Esophagus mucosa (tissue), 1 donor: ENCODE results near the gene HOXB1. TPM values are rescaled to one million over a fixed set of nuclear protein-coding genes. Genes with fewer than 3 reads are reported as not detected.
A peak's percentile ranks its signal among the peaks of the same experiment; 100 is the strongest.

Experiments used
- ATAC-seq: fragments of 200-7000 bp; cut with Tn5 transposase; one replicate; pipeline ENCODE4 v1.9.1; 2020
- total RNA-seq: library from RNA; stranded (reverse); gene quantifications from one replicate; pipeline ENCODE4 v1.2.4, GENCODE V29; 2023
- donor health status: DM: yes; HTN: yes; CAD: no.

The HOXB1 gene
- total RNA-seq, 1 donor from 2014 or later = 0.24 TPM

- ATAC-seq = no peak
These were observed 37.0 kb upstream of the HOXB1 start for GRCh38 chr17:48567646-48568354.

- no peak for ATAC-seq
These were observed 36.4 kb upstream of the HOXB1 start for GRCh38 chr17:48567209-48567608.

GRCh38 chr17:48566717-48567116 is 35.9 kb upstream of the HOXB1 start:
- no peak for ATAC-seq

DNA sequence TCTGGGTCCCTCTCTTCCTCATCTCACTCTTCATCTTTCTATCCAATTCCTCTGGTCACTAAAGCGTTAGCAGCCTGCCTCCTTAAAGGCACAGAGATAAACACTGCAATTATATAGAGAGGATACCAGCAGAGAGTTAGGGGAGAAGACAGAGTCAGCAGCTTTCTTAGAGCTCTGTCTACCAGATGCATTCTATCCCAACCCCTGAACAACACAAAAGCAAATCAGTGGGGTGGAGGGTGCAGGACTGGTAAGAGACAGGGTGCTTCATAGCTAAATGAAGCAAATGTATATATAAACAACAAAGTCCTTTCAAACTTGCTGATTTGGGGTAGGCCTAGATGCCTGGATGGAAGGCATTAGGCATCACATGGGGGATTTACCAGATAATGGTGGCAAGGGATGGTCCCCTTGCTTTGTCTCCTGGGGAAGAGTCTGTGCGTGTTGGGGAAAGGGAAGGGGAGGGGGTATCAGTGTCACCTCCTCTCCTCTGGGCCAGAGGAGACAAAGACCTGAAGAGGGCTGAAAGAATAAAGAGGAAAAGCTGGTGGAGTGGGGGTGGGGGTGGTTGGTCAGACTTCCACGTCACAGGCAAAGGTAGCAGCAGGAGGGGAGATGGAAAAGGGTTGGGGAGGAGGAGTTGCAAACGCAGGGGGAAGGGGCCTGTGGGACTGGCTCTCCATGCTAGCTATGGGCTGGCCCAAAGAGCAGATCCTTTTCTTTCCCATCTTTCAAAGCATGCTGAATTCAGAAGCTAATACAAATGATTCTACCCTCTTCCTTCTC is 35.3 kb upstream of the HOXB1 start:
- no peak for ATAC-seq

- no peak for ATAC-seq
These were observed 34.3 kb upstream of the HOXB1 start for GRCh38 chr17:48565022-48565554.

DNA sequence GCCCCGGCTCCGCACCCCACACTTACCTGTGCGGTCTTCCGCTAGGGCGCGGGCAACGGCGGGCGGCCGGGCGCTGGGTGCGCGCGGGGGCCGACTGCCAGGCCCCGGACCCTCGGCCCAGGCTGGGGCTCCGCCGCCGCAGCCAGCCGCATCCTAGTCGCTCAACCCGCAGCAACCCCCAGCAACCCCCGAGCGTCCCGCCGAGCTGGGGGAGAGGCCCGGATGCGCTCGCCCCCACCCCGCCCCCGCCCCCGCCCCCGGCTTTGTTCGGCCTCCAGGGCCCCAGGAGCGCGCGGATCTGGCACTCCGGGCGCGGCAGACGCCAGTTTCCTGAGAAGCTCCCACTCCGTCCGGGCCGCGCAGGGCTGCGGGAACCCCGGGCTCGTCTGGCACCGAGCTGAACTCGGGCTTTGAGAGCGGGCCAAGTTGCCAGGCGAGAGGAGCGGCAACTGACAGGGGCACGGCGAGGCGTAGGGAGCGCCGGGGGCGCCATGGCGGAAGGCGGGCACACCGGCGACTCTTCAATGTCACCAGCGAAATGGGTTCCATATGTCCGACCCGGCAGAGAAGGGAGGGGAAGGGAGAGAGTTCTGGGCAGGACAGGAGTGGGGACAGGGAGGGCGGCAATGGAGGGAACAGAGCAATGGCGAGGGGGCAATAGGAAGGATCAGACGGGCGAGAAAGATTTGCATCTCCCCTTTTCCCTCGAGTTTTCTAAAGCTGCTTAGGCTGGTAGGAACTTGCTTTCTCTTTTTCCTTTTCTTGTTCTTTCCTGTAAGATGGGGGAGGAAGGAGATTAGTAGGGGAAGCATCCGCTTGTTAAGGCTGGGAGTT is 33.6 kb upstream of the HOXB1 start:
- peak; percentile 27 for ATAC-seq

- ATAC-seq = no peak
These were observed 33.0 kb upstream of the HOXB1 start for GRCh38 chr17:48563867-48564187.

- no peak for ATAC-seq
These were observed 32.6 kb upstream of the HOXB1 start for GRCh38 chr17:48563385-48563838.

GRCh38 chr17:48562934-48563333 is 32.1 kb upstream of the HOXB1 start:
- ATAC-seq = no peak

DNA sequence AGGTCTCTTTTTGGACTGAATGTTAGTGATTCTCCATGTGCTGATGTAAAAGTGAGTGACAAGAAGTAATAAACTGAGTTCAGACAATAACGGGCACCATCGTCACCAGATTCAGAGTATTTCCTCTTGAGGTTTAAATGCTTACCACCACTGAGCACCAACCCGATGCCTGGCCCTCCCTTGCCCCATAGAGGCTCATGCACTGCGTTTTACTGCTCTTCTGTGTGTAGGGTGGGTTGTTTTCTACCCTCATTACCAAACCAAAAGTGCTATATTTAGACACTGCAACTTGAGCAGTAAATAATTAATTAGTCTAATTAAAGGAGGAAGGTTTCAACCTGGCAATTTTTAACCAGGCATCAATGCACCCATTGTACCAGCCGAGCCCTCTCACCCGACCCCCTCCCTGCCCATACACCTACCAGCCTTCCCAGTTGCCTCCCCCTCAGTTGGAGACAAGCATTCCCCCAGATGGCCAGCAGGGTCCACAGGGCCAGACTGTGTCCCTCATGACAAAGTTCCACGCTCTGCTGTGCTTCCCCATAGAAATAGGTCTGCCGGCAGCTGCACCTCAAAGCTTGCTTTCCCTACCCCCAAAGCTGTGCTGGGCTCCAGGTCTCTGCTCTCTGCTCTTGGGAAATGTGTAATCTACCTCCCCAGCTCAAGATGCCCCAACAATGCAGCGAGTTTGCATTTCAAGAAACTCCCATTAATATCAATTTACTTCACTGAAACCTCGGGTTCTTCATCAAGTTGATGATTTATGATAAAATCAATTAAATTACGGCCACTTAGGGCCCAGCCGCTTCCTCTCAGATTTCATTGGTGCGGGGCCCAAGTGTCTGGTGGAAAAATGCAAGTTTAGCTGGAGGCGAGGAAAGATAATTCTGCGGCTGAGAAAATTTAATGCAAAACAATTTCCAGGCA is 31.3 kb upstream of the HOXB1 start:
- no peak for ATAC-seq

GRCh38 chr17:48559840-48560817 is 29.3 kb upstream of the HOXB1 start:
- ATAC-seq = no peak

DNA sequence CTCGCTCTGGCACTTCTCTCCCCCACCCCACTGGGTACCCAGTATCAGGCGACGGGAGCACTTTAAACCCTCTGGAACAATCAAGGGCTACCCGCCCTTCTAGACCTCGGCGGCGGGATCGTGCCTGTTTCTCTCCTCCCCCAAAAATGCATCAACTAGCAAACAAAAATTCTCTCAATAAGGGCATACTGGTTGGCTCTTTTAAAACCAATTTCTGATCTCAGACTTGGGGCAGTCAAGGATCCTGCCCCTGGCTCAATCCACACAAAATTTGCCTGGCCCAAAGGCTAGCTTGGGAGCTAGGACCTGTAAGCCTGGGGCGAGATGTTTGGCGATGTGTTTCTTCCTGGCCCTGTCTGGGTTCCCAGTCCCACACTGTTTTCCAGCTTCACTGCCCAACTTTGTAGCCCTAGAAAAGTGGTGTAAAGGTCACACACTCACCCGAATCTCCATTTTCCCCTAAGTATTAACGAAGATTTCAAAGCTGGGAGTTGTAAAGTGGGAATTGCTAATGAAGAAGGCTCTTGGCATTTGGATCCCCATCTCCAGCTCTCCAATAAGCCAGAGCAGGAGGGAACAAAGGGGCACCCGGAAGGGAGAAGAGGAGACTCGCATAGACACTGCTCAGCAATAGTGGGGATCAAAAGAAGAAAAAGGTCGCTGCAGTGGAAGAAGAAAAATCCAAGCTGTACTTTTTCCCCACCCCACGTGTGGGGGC is 28.5 kb upstream of the HOXB1 start:
- no peak for ATAC-seq

DNA sequence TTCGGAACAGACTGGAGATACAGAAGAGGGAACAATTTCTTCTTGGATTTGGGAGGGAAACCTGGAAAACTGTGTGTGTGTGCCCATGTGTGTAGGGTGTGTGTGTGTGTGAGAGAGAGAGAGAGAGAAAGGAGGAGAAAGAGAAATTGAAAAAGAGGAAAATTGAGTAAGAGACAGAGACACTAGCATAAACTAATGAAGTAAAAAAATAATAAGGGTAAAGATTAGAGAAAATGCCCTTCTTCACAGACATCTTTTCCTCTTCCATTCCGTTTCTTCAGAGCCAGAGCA is 28.0 kb upstream of the HOXB1 start:
- no peak for ATAC-seq

GRCh38 chr17:48558057-48558830 is 27.4 kb upstream of the HOXB1 start:
- ATAC-seq = no peak

GRCh38 chr17:48556576-48557401 is 26.0 kb upstream of the HOXB1 start:
- ATAC-seq = peak; percentile 22

DNA sequence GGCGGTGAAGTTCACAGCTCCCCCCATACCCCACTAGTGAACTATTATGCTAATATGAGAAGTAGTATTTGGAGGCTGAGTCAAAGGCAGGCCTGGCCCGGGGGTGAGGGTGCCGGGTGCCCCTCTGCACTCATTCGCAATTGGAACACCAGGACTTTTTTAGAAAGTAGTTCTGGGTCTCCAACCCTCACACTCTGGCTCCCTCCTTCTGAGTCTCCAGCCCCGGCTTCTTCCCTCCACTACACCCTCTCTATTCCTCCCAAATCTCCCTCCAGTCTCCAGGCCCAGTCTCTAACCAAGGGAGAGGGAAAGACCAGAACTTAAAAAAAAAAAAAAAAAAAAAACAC is 25.4 kb upstream of the HOXB1 start:
- ATAC-seq = no peak

- peak; percentile 72 for ATAC-seq
These were observed 24.7 kb upstream of the HOXB1 start for GRCh38 chr17:48555258-48556228.
